OCI-M1 (cell line): ENCODE measurements around the gene GNAI1.
A peak's percentile ranks its signal among the peaks of the same experiment; 100 is the strongest.

Experiments used
- DNase-seq: peaks from one replicate; lab custom pipeline; 2025; lab: John Stamatoyannopoulos, UW

GNAI1 gene

DNA sequence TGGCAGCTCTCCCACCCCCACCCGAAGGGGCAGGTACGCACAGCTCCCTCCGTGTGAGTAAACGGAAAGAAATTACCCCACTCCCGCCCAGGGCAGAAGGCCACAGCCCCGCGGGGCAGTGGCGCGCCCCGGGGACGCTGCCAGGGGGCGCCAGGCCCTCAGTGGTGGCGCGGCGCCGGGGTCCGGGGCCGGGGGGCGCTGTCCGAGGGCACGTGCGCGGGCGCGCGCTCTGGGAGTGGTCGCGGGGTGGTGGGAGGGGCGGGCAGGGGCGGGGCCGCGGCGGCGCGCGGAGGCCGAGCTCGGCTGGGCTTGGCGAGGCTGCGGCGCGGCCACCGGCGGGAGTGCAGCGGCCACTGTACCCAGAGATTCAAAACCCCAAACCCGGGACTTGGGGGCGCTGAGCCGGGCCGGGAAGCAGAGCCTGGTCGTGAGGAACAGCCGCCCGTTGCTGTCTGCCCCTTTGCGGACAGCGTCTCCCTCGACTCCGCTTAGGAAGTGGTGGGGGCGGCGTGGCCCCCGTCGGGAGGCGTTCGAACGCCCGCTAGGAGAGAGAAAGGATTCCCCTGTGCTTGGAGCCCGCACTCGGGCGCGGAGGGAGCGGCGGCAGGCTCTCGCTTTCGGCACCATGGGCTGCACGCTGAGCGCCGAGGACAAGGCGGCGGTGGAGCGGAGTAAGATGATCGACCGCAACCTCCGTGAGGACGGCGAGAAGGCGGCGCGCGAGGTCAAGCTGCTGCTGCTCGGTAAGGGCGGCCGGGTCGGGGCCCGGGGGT, at the start of gene GNAI1:
GNAI1 (plus strand) TSS at position 296 of the 773 bp plus-strand sequence; CDS start at position 626, 330 bp downstream.
- peak; percentile 90 for DNase-seq

DNA sequence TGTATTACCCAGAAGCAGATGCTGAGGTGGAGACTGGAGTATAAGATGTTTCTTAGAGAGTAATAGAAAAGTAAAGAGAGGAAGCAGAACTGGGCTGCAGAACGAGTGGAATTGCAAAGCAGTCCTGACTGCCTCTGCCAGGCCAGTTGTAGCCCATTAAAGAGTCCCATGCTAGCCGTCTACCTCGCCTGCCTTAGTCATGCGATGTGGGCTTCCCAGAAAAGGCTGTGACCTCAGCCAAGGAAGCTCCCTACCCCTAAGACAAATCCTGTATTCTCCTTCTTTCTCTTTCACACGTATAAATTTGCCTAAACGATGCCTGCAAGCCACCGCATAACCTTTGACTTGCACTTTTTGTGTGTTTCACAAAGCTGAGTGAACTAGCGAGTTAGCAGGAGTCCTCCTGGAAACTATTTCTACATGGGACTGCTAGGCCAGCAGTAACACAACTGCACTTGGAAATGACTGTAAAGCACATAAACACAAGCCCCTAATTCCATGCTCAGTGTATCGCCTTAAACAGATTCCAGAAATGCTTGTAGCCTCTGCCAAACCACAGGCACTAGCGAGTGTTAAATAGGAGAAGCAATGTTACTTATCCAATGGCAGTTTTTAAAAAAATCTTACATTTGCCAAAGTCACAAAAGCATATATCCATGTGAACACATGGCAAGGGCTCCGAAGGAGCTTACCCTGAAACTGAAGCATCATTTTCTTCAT, 47.4 kb upstream of the GNAI1 start:
- DNase-seq = no peak

DNA sequence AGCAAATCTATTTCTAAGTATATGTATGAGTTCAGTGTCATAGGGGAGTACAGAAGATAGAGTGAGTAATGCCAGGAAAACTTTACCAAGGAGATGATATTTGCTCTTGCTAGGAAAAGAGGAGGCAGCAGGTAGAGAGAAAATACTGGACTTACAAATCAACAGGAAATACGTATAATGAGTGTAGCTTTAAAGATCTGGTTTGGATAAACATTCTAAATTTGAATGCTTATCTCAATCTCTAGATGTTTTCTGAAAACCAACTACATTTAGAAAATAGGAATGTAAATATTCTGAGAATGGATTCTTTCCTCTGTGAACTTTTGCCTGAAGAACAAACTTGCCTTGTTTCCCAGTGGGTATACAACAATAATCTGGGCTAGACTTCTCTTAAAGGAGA, 46.9 kb upstream of the GNAI1 start:
- DNase-seq = no peak

DNA sequence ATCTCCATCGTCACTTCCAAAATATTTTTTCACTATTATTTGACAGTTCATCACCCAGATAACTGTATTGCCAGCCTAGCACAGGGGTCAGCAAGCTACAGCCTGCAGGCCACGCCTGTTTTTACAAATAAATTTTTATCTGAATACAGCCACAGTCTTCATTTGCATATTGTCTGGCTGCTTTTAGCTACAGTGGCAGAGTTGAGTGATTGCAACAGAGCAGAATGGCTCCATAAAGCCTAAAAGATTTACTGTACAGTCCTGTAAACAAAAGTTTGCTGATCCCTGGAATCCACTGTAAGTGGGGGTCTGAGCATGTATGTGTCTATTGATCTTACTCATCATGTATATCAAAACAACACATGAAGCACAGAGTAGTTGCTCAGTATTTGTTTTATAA, 45.9 kb upstream of the GNAI1 start:
- peak; percentile 81 for DNase-seq

DNA sequence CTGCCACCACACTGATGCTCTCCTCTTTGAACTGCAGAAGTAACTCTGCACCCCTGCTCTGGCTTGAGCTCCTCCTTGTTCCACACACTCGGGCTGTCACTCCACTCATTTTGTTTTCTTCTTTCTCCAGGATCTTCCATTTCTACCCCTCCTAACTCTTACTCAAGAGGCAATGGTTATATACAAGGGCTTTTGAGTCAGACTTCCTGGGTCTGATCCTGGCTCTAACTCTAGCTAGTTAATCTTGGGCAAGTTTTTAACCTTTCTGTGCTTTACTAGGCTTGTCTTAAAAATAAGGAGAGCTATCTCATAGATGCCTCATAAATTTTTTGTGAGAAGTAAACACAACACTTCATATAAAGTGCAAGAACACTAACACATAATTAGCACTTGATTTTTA, 45.3 kb upstream of the GNAI1 start:
- no peak for DNase-seq

DNA sequence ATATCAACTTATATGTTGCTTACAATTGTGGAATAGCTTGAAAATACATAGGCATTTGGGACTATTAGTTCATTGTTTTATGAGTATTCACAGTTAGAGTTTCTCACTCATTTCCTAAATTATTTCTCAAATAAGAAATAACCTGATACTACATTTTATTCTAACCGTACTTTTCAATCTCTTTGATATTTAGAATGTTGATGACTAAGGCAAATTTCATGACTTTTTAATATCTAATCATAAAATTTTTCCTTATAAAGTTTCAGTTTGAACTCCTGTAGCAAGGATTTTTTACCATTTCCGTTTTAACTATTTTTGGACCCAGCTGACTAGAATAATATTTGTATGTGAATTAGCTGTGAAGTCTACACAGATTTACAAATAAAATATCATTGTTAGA, 41.3 kb upstream of the GNAI1 start:
- no peak for DNase-seq

DNA sequence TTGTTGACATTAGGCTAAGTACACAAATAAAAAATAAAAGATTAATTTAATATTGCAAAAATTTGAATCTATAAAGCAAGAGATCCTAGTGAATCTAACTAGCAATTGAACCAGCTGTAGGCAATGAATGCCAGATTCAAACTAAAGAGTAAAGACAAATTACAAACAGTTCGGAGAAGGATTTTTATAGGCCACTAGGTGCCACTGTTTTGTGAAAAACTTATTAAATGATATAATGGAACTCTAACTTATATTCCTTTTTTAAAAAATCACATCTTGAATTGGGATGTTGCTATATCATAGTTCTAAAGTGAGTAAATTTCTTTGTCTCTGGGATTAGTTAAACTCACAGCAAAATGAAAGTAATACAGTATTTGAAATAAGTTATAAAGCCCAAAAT, 39.1 kb upstream of the GNAI1 start:
- peak; percentile 74 for DNase-seq

DNA sequence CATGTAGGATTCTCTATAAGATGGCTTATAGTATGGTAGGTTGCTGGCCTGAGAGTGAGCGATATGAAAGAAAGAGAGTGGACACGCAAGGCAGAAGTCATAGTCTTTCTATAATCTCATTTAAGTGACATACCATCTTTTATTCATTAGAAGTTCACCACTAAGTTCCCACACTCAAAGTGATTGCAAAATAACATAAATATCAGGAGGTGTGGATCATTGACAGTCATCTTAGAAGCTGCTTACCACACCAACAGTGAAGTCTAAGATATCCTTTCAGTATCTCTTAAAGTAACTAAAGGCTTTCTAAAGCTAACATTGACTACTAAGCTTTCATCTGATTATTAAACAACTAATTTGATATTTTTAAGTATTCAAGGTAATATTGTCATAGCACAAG, 36.9 kb upstream of the GNAI1 start:
- DNase-seq = no peak

DNA sequence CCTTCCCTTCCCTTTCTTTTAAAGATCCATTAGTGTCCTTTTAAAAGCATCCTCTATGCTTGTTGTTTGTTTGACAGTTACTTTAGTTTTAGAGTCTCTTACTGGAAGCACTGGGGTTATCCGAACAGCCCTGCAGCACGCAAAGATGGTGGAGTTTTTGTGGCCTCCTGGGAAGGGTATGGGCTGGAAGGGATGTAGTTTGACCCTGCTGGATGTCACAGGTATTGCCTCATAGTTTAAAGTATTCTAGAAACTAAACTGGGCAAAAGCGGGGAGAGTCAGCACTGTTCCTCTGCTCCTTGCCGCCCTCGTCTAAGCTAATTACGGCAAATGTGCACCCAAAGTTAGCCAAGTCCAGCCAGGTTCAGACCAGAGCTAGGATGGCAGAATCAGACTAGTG, 35.8 kb upstream of the GNAI1 start:
- peak; percentile 39 for DNase-seq

DNA sequence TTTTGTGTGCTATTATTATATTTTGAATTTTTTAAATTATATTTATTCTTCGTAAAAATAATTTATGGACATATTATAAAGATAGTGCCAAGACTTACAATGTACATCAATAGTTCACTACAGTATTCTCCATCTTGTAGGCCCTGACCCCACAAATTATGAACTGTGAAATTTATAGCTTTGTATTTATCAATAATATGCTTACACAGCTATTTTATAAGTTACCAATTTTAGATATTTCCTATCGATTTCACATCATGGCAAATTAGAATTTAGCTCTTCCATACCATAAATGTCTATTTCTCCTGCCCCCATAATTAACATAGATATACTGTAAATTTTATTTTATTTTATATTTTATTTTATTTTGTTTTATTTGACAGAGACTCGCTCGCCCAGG, 34.4 kb upstream of the GNAI1 start:
- DNase-seq = no peak

DNA sequence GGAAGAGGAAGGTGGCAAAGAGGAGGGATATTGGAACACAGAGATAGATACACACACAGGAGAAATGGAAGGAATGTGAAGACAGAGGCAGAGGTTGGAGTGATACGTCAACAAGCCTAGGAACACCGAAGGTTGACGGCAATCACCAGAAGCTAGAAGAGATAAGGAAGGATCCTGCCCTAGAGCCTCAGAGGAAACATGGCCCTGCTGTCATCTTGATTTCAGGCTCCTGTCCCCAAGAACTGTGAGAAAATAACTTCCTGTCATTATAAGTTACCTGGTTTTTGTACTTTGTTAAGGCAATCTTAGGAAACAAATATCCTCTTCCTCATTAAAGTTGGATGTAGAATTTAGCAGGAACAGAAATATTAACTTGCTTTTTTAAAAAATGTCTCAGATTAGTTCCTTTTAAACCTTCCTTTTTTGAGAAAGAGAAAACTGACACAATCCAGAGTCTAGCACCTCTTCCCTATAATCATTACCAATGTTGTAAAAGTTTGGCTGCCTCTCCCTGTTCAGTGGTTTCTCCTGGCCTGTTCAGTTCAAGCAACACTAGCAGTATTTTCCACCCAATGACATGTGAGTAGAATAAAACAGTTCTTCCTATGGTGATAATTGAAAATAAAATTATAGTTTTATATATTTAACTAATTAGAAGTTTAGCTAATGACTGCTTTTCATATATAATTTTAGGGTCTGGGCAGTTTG, 28.8 kb upstream of the GNAI1 start:
- DNase-seq = peak; percentile 68

DNA sequence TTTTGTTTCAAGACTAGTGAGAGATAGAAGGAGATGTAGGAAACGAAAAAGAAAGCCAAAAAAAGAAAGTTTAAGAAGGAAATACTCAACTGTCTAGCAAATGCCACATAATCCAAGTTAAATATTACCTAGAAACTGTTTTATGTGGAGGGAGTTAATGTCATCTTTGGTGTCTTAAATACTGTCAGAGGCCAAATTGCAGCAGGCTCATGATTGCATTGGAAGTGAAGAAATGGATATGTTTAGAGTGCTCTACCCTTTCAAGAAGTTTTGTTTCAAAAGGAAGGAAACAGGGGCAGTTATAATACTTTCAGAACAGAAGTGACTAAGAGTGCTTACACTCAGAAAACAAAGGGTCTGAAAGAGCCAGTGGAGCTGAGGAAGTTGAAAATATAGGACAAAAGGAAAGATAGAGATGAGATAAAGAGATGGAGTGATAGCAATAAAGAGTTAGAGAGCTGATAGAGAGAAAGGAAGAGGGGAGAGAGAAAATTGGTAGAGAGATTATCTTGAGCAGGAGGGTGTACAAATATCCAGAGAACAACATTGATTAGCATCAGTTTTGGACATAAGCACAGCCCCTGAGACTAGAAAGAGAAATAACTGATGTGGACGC, 28.0 kb upstream of the GNAI1 start:
- DNase-seq = peak; percentile 35

DNA sequence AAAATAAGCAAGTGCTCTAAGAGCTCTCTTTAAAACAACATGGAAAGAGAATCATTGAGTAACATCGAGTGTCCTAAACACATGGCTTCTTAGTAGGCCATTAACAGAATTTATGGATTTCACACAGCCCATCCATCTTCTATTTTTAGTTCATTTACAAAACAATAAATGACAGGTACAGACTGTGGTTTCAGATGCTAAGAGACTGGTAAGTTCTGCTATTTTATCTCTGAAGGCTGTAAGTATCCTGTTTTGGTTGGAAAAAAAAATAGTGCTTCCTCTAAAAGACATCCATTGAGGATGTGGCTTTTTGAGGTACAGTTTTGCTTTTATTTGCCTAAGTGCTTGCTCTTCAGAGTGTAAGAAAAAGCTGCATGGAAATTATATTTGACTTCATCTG, 27.4 kb upstream of the GNAI1 start:
- peak; percentile 73 for DNase-seq

DNA sequence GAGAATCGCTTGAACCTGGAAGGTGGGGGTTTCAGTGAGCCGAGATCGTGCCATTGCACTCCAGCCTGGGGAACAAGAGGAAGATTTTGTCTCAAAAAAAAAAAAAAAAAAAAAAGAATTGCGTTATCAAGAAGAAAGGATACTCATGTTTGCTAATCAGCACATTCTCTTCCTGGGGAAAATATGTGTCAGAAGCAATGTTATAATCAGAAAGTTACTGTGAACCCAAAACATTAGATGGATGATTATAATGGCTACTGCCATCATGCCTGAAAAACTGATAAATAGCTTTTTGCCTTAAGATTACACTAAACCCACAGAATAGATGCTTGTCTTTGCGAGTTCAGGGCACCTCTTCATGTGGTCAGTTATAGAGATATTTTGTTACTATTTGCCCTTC, 24.3 kb upstream of the GNAI1 start:
- no peak for DNase-seq

DNA sequence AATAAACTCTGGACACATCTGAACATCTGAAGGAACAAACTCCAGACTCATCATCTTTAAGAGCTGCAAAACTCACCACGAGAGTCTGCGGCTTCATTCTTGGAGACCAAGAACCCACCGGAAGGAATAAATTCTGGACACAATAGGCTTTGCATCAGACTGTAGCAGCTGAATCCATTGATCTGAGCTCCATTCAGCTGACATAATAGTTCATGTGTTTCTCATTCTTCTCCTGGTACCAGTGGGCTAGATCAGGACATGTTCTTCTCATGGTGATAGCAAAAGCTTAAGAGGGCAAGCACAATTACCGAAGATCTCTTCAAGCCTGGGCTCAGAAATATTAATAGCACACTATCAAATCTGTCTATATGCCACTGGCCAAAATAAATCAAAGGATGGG, 20.5 kb upstream of the GNAI1 start:
- no peak for DNase-seq

DNA sequence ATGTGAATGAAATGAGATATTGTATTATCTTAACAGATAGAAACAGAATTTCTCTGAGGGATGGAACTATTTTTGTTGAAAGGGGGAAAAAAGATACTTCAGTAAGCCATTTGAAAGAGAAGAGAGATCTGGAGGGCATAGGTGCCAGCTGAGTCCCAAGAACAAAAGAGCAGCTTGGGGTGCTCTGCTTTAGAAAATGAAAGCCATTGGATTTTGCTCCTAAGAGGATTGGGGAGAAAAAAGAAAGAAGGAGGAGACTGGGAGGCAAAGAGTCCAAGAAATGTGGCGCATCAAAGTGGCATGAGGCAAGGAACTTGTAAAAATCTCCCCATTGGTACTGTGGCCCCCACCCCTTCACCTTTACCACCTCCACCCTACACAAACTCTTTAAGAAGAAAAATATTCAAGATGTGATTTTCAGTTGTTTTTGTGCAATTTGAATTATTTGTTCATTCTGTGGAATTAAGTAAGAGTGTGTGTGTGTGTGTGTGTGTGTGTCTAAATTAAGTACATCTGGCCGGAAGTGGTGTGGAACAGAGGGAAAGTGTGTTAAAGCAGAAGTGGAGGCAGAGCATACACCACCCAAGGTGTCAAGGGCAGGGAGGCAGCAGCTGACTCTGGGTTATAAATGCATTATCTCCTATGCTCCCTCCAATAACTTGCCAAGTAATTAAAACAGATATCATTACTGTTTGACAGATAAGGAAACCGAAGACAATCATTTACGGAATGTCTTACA, 9.9 kb upstream of the GNAI1 start:
- DNase-seq = peak; percentile 54

DNA sequence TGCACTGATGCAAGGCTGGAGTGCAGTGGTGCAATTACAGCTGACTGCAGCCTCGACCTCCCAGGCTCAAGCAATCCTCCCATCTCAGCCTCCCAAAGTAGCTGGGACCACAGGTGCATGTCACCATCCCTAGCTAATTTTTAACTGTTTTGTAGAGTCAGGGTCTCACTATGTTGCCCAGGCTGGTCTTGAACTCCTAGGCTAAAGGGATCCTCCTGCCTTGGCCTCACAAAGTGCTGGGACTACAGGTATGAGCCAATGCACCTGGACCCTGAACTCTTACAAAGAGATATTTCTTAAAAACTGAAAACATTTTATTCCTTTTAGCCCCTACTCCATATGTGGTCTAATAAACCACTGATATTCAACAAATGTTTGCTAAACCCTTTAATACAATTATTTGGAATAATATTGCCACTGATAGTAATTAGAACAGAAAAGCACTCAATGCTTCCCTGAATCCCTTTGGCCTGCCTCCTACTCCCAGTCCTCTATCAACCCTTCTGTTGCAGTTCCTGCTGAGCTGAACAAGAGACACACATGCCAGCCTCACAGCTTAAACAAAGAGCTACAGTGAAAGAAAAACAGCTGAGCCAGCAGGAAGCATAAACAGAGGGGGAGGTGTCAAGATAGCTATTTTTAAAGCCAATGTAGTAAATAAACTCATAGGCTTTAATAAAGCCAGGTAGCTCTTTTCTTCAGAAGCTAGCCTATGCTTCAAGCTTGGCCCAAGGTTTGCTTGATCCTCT, 7.0 kb upstream of the GNAI1 start:
- DNase-seq = peak; percentile 60

DNA sequence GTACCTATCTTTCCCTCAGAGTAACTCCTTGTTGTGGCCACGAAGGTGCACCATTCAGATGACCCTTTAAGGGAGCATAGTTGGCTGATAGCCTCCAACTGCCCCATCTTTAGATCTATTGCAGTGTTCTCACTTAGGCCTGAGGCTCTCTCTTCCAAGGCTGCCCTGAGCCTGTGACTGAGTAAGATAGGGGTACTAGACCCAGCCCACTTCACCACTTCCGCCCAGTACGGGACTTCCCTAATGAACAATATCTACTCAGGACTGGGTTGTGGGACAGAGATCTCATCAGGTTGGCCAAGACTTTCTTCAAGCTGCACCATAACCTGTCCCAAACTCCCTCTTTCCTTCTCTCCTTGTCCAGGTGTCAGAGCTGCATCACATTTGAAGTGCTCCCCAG, 5.7 kb upstream of the GNAI1 start:
- peak; percentile 96 for DNase-seq

DNA sequence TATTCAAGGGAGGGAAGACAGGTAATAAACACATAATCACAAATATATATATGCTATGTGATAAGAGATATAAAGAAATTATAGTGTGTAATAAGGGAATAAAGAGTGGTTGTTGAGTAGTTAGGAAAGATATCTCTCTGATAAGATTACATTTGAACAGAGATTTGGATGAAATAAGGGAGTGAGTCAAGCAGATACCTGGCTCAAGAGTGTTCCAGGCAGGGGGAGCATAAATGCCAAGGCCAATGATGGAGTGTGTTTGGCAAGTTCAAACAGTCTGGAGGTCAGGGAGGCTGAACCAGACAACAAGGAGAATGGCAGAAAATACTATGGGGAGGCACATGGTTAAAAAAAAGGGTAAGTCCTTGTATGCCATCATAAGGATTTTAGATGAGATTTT, 4.8 kb upstream of the GNAI1 start:
- DNase-seq = no peak

DNA sequence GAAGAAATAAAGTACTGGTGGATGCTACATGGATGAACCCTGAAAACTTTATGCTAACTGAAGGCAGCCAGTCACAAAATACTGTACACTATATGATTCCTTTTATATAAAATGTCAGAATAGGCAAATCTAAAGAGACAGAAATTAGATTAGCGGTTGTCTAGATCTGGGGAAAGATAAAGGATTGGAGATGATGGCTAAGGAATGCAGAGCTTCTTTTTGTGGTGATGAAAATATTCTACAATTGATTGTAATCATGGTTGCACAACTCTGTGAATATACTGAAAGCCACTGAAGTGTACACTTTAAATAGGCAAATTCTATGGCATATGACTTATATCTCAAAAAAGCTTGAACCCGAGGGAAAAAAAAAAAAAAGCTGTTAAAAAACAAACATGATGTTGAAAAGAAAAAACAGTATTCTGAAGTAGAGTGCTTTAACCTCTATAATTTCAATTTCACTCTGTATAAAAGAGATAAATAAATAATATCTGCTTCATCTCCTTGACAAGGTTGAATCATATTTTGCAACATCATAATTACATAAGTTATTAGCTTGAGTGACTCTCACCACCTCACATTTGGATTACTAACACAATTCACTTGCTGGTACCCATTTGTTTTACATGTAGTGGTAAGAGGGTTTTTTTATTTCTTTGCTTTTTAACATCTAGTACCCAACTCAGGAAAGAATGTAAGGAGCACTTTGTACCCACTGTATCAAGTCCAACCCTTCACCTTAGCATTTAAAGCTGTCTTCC, 2.8 kb upstream of the GNAI1 start:
- no peak for DNase-seq
